ENCODE measurements around the gene FARP2.

Gene FARP2

DNA sequence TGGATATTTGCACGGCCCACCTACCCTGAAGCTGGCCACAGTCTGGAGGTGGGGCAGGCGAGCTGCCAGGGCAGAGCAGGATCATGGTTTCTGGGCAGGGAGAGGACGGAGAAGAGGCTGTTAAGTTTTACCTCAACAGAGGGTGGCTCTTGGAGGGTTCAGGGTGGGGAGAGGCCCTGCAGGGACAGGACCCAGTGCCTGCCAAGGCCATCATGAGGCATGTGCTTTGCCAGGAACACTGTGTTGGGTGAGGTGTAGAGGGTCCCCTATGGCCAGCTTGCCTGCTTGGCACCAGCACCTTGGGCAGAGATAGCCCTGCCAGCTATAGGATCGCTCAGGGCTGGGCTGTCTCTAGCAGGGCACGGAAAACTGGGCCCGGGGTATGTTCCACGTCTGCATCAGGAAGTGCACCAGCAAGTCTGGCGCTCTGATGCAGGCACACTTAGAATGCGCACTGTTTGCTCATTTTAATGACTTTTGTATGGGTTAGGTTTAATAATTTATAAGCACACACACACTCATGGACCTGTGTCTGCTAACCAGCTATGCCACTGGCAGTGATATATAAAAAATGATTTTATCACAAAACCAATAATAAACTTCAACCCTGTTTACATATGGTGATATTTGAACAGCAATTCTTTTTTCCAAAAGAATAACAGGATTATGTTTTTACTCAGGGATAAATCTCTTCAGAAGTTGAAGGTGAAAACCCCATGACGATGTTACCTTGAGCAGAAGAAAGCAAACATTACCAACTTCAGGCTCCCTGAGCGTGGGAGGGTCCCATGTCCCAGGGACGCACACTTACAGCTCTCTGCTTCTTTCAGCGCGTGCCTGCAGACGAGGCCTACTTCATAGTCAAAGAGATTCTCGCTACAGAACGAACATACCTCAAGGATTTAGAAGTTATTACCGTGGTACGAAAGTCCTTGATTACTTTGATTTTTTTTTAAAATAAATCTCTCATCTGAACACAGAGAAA is 105.9 kb downstream of the FARP2 start:
- Mint-ChIP-seq H3K4me3 (no peak overlapping the region), H3K36me3 (peaks cover 6% of the 10 kb centered on the region), H3K27ac (no peak overlapping the region), H3K4me1 (ENCODE audit: low read depth) (no peaks in the 10 kb centered on the region), H3K9me3 (ENCODE audit: low read depth) (no peaks in the 10 kb centered on the region), H3K27me3 (no peaks in the 10 kb centered on the region)

DNA sequence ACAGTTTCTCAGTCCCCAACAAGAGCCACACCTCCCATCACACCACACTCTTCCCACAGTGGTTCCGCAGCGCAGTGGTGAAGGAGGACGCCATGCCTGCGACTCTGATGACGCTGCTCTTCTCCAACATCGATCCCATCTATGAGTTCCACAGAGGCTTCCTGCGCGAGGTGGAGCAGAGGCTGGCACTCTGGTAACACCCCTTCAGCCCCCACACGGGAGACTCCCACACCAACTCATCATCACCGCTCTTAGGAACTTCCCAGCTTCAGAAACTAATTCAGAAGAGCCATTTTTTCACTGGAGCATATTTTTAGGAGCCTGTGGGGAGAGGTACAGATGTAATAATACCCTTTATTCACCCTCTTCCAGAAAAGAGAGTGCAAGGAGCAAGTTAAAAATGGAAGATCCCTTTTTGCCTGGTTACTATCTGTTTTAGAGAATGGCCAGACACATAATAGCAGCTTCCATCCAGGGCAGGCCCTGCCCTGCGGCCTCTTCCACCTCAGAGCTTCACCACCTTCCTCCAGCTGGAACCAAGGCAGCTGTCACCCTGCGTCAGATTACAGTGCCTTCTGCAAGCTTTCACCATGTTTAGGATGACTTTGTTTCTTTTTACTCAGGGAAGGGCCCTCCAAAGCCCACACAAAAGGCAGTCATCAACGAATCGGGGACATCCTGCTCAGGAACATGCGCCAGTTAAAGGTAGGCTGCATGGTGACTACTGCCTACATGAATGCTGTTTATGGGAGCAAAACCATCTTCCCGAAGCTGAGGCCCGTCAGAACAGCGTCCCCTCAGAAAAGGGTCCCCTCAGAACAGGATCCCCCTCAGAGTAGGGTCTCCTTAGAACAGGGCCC is 107.4 kb downstream of the FARP2 start:
- Mint-ChIP-seq H3K27me3 (no peaks in the 10 kb centered on the region), H3K4me3 (no peak overlapping the region), H3K9me3 (ENCODE audit: low read depth) (no peaks in the 10 kb centered on the region), H3K36me3 (peaks cover 6% of the 10 kb centered on the region), H3K27ac (no peak overlapping the region), H3K4me1 (ENCODE audit: low read depth) (no peaks in the 10 kb centered on the region)

DNA sequence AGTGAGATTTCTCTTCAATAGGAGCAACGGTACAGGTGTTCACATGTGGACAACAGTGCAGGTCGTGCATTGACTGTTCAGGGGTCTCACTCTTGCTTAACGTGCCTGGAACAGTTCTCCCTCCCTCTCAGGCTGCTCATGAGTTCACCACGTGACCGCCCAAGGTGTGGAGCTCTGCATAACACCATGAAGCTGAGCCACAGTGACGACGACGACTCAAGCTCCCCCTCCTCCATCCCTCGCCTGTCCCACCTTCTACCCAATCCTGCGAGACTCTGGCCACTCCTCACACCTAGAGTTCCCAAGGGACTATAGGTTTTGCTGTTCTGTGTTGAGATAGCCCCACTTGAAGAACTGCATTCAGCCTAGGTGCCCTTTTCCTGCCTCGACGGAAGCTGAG is 109.5 kb downstream of the FARP2 start:
- Mint-ChIP-seq H3K4me1 (ENCODE audit: low read depth) (peaks cover 4% of the 10 kb centered on the region), H3K27ac (no peak overlapping the region), H3K9me3 (ENCODE audit: low read depth) (no peaks in the 10 kb centered on the region), H3K36me3 (peaks cover 9% of the 10 kb centered on the region), H3K4me3 (no peak overlapping the region), H3K27me3 (no peaks in the 10 kb centered on the region)

- no peaks in the 10 kb centered on the region for H3K9me3 Mint-ChIP-seq (ENCODE audit: low read depth)
- H3K36me3 Mint-ChIP-seq = peaks cover 9% of the 10 kb centered on the region
- no peak overlapping the region for H3K27ac Mint-ChIP-seq
- peaks cover 3% of the 10 kb centered on the region for H3K27me3 Mint-ChIP-seq
- H3K4me1 Mint-ChIP-seq (ENCODE audit: low read depth) = peaks cover 4% of the 10 kb centered on the region
- no peak overlapping the region for H3K4me3 Mint-ChIP-seq
These were observed 110.1 kb downstream of the FARP2 start for GRCh38 chr2:241466230-241466629.

GRCh38 chr2:241467777-241468475 is 111.8 kb downstream of the FARP2 start:
- Mint-ChIP-seq H3K36me3 (peaks cover 12% of the 10 kb centered on the region), H3K4me3 (no peak overlapping the region), H3K4me1 (ENCODE audit: low read depth) (peaks cover 4% of the 10 kb centered on the region), H3K27ac (no peak overlapping the region), H3K27me3 (peaks cover 10% of the 10 kb centered on the region), H3K9me3 (ENCODE audit: low read depth) (no peaks in the 10 kb centered on the region)

DNA sequence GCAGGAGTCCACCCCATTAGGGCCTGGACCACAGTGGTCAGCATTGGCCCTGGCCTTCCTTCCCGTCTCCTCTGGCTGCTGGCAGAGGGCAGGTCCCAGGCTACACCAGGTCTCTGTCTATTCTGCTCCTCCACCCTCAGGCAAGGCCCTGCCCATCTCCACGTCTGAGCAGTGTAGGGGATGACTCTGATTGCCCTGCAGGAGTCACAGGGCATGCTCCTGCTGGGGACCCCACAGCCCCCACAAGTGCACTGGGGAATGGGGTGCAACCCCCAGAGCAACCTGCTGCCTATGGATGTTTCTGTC is 112.3 kb downstream of the FARP2 start:
- Mint-ChIP-seq H3K9me3 (ENCODE audit: low read depth) (no peaks in the 10 kb centered on the region), H3K4me3 (no peak overlapping the region), H3K27me3 (peaks cover 10% of the 10 kb centered on the region), H3K27ac (no peak overlapping the region), H3K36me3 (peaks cover 14% of the 10 kb centered on the region), H3K4me1 (ENCODE audit: low read depth) (peaks cover 4% of the 10 kb centered on the region)

DNA sequence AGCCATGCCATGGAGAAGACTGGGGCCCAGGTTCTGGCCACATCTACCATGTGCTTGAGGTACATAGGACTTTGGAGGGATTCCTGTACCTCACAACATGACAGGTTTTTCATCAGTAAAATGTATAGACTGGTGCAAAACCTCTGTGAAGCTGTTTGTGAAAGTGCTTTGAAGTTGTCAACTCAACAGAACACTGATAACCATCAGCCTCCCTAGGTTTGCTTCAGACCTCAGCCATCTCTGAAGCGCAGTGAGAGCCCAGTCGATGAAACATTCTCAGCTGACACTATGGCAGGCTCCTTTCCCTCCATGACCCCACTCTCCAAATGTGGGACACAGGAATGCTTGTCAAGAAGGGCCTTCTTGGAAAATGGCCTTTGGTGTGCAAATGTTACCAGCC is 113.7 kb downstream of the FARP2 start:
- H3K27ac Mint-ChIP-seq = no peak overlapping the region

DNA sequence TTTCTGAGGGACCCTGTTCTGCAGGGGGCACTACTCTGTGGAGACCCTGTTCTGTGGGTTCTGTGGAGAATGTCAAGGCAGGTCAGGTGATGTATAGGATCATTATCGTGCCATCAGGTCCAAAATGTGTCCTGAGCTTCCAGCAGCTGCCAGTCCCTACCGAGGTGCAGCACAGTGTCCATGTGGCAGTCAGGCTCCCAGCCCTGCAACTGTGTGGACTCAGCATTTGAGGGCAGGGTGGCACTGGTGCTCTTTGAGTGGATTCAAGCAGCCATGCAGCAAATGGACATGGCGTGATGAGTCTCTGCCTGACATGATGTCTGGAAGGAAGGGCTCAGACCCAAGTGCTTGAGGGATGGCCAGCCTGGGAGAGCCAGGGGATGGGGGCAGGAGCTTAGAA is 117.3 kb downstream of the FARP2 start:
- Mint-ChIP-seq H3K36me3 (peaks cover 14% of the 10 kb centered on the region), H3K9me3 (ENCODE audit: low read depth) (no peaks in the 10 kb centered on the region), H3K4me3 (no peak overlapping the region), H3K27me3 (peaks cover 10% of the 10 kb centered on the region), H3K4me1 (ENCODE audit: low read depth) (peaks cover 4% of the 10 kb centered on the region), H3K27ac (no peak overlapping the region)

More for the DNA sequence above, 113.7 kb downstream of the FARP2 start:
- Mint-ChIP-seq H3K27me3 (peaks cover 10% of the 10 kb centered on the region), H3K4me1 (ENCODE audit: low read depth) (peaks cover 4% of the 10 kb centered on the region), H3K36me3 (peaks cover 15% of the 10 kb centered on the region), H3K9me3 (ENCODE audit: low read depth) (no peaks in the 10 kb centered on the region), H3K4me3 (no peak overlapping the region)

GRCh38 chr2:241475267-241475666 is 119.2 kb downstream of the FARP2 start:
- Mint-ChIP-seq H3K27ac (no peak overlapping the region), H3K27me3 (peaks cover 10% of the 10 kb centered on the region), H3K4me1 (ENCODE audit: low read depth) (peaks cover 1% of the 10 kb centered on the region), H3K36me3 (peaks cover 18% of the 10 kb centered on the region), H3K4me3 (no peak overlapping the region), H3K9me3 (ENCODE audit: low read depth) (no peaks in the 10 kb centered on the region)

DNA sequence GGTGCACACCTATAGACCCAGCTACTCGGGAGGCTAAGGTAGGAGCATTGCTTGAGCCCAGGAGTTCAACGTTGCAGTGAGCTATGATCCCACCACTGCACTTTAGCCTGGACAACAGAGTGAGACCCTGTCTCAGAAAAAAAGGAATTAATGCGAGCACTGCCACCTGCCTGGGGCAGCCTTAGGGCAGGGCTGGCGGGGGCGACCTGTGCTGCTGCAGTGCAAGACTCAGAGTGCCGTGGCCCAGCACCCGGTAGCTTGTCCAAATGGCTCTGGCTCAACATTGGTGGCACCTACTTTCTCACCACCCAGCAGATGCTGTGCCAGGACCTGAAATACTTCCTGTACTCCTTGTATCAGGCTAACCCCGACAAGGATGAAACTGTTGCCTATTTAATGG is 122.1 kb downstream of the FARP2 start:
- H3K4me3 Mint-ChIP-seq = no peak overlapping the region
- H3K27me3 Mint-ChIP-seq = peaks cover 2% of the 10 kb centered on the region
- H3K27ac Mint-ChIP-seq = no peak overlapping the region
- H3K9me3 Mint-ChIP-seq (ENCODE audit: low read depth) = no peaks in the 10 kb centered on the region
- peaks cover 16% of the 10 kb centered on the region for H3K36me3 Mint-ChIP-seq
- H3K4me1 Mint-ChIP-seq (ENCODE audit: low read depth) = no peaks in the 10 kb centered on the region

DNA sequence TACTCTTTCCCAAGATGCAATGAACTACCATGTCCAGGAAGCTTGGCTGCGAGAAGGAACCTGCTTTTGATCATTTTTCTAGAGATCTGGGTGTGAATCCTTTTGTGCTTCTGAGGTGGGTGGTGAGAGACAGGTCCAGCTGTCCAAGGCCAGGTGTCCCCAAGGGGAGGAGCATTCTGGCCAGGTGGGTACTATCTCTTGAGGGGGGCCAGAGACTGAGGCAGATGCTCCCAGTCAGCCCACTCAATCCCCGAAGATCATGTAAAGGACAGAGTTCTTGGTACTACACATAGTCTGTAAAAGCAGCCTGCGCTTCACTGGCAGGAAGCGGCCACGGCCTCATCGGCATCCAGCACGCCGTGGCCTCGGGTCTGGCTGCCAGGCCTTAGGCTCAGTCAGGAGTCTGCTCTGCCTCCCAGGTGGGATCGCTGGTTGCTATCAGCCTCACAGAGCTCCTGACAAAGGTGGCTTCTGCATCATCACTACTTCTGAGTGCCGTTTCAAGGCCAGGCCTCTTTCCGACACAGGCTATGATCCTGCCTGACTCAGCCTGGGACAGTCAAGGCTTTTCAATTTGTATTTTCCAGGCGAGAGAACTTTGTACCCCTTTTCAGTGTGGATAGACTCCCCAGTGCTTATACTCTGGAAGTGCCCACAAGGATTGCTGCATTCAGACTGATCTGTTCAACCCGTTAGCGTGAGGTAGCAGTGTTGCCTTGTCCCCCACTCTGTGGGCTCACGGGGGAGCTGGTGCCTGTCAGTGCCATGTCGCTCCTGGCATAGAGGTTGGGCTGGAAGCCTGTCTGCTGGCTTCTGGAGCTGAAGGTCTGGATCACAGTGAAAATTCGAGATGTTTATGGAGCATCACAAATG is 123.2 kb downstream of the FARP2 start:
- Mint-ChIP-seq H3K9me3 (ENCODE audit: low read depth) (no peaks in the 10 kb centered on the region), H3K4me1 (ENCODE audit: low read depth) (no peaks in the 10 kb centered on the region), H3K27me3 (peaks cover 2% of the 10 kb centered on the region), H3K36me3 (peaks cover 12% of the 10 kb centered on the region), H3K4me3 (no peak overlapping the region), H3K27ac (no peak overlapping the region)

DNA sequence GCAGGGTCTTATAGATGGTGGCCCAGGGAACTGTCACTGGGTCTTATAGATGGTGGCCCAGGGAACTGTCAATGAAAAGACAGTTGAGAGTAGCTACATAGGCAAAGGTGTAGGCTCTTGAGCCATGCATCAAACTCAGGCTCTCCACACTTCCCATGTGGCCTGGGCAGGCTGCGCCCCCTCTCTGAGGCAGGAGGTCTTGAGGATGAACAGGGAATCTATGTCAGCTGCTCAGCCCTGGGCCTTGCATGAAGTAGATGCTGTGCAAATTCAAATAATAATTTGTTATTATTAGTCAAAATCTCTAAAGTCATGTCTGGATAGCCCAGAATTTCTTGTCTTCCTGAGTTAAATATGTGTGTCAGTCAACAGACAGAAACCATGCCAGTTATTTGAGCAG is 125.6 kb downstream of the FARP2 start:
- H3K4me1 Mint-ChIP-seq (ENCODE audit: low read depth) = no peaks in the 10 kb centered on the region
- H3K4me3 Mint-ChIP-seq = no peak overlapping the region
- peaks cover 2% of the 10 kb centered on the region for H3K27me3 Mint-ChIP-seq
- H3K27ac Mint-ChIP-seq = no peak overlapping the region
- no peaks in the 10 kb centered on the region for H3K9me3 Mint-ChIP-seq (ENCODE audit: low read depth)
- H3K36me3 Mint-ChIP-seq = peaks cover 12% of the 10 kb centered on the region

- Mint-ChIP-seq H3K27me3 (peaks cover 2% of the 10 kb centered on the region), H3K36me3 (peaks cover 13% of the 10 kb centered on the region), H3K4me3 (no peak overlapping the region), H3K27ac (no peak overlapping the region), H3K4me1 (ENCODE audit: low read depth) (no peaks in the 10 kb centered on the region), H3K9me3 (ENCODE audit: low read depth) (no peaks in the 10 kb centered on the region)
These were observed 126.3 kb downstream of the FARP2 start for GRCh38 chr2:241482126-241482955.

Data from activated naive CD8-positive, alpha-beta T cell (primary cell).